Measurements from ENCODE around the gene TNS1. TPM values are rescaled to one million over a fixed set of nuclear protein-coding genes. Genes with fewer than 3 reads are reported as not detected.

Gene TNS1
- polyA plus RNA-seq, 3 donors: 0.26 to 1.6 (median 1.5) TPM

DNA sequence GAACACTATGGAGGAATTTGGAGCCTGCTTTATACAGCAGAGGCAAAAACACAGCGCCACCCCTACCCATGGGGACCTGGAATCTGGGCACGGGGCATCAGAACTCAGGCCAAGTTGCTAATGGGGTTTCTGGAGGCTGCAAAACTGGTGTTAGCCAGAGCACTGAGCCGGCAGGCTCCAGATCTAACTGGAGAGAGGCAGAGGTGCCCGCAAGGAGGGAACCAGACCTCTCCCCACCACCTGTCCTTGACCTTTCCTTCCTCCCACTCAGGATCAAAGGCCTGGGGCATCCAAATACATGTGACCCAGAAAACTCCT lies 126.6 kb downstream of the TNS1 start:
- Histone ChIP-seq H3K79me2 (ENCODE audit: insufficient read depth, low read length) (no peaks in the 10 kb centered on the region), H2AFZ (ENCODE audit: insufficient read depth, low read depth, low read length, poor library complexity, severe bottlenecking) (no peak overlapping the region), H3K4me1 (ENCODE audit: control insufficient read depth in 1 of 2, insufficient read depth in 2 of 2, low read length in 2 of 2) (no peaks in the 10 kb centered on the region), H3K9ac (ENCODE audit: insufficient read depth, low read length, poor library complexity, severe bottlenecking) (no peak overlapping the region), H3K4me3 (replicated peaks in 1 of 3; ENCODE audit: low read depth in 2 of 3, low read length in 3 of 3) (no peak overlapping the region), H3K36me3 (replicated peaks in 1 of 2; ENCODE audit: control insufficient read depth in 1 of 2, insufficient read depth in 2 of 2, low read length in 2 of 2) (peaks cover 2 to 12% of the 10 kb centered on the region in 2 donors), H3K27me3 (ENCODE audit: control insufficient read depth in 2 of 2, insufficient read depth in 2 of 2, low read length in 2 of 2) (no peaks in the 10 kb centered on the region), H3K27ac (ENCODE audit: low read depth in 1 of 2, low read length in 2 of 2) (no peak overlapping the region), H4K20me1 (ENCODE audit: insufficient read depth, low read length) (no peaks in the 10 kb centered on the region), H3K4me2 (replicated peaks; ENCODE audit: extremely low read depth, low read length, poor library complexity, severe bottlenecking) (no peak overlapping the region), H3K9me3 (replicated peaks in 1 of 2; ENCODE audit: control insufficient read depth in 1 of 2, insufficient read depth in 1 of 2, low read length in 2 of 2) (no peaks in the 10 kb centered on the region)
- no peaks in the 10 kb centered on the region for H3K9me3 Mint-ChIP-seq
- DNase-seq: no peak
- H3K27ac Mint-ChIP-seq: no peak overlapping the region
- WGBS (ENCODE audit: insufficient coverage): 100% methylated on average over 4 of the region's 4 CpGs
- no peak overlapping the region for H3K4me3 Mint-ChIP-seq
- TF ChIP-seq, protein P1, sequence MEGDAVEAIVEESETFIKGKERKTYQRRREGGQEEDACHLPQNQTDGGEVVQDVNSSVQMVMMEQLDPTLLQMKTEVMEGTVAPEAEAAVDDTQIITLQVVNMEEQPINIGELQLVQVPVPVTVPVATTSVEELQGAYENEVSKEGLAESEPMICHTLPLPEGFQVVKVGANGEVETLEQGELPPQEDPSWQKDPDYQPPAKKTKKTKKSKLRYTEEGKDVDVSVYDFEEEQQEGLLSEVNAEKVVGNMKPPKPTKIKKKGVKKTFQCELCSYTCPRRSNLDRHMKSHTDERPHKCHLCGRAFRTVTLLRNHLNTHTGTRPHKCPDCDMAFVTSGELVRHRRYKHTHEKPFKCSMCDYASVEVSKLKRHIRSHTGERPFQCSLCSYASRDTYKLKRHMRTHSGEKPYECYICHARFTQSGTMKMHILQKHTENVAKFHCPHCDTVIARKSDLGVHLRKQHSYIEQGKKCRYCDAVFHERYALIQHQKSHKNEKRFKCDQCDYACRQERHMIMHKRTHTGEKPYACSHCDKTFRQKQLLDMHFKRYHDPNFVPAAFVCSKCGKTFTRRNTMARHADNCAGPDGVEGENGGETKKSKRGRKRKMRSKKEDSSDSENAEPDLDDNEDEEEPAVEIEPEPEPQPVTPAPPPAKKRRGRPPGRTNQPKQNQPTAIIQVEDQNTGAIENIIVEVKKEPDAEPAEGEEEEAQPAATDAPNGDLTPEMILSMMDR (IDR thresholded peaks at IDR 0.05): no peak
- H3K4me1 Mint-ChIP-seq: peaks cover 4% of the 10 kb centered on the region
- intact Hi-C loops (cut with micrococcal nuclease): no loop called here
- H3K27me3 Mint-ChIP-seq (ENCODE audit: low read depth in 3 of 3): peaks cover 0 to 5% (median 0%) of the 10 kb centered on the region in 3 donors
- H3K36me3 Mint-ChIP-seq: peaks cover 18 to 19% of the 10 kb centered on the region in 2 donors

DNA sequence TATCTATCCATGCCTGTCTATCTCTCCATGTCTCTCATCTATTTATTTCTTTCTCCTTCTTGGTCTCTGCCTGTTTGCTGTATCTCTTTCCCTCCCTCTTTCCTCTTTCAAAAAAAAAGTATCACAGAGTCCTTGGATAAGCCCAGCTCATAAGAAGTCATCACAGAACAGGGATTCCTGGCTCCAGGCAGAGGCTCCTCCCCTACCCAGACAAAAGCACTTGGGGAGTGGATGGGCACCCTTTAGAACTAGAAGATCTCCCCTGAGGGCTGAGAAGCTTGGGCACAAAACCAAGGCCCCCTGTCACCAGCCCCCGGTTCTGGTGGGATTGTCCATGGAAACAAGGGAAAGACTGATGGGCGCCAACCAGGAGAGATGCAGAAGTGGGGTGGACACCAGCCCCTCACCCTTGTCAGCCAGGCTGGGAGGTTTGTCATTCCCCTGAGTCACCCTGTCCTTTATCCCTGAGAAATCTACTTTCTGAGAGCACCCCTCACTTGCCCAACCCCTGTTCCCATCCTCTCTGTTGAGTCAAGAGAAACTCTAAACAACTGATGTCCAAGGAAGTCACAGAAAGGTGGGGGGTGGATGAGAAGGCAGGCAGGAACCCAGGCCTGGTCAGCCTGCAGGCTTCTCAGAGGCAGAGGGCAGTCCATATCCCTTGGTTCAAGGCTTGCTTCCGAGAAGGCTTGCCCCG lies 127.1 kb downstream of the TNS1 start:
- Histone ChIP-seq H3K9ac (ENCODE audit: insufficient read depth, low read length, poor library complexity, severe bottlenecking) (no peak overlapping the region), H3K27me3 (ENCODE audit: control insufficient read depth in 2 of 2, insufficient read depth in 2 of 2, low read length in 2 of 2) (no peaks in the 10 kb centered on the region), H3K9me3 (replicated peaks in 1 of 2; ENCODE audit: control insufficient read depth in 1 of 2, insufficient read depth in 1 of 2, low read length in 2 of 2) (no peaks in the 10 kb centered on the region), H3K27ac (ENCODE audit: low read depth in 1 of 2, low read length in 2 of 2) (no peak overlapping the region), H4K20me1 (ENCODE audit: insufficient read depth, low read length) (no peaks in the 10 kb centered on the region), H2AFZ (ENCODE audit: insufficient read depth, low read depth, low read length, poor library complexity, severe bottlenecking) (no peak overlapping the region), H3K4me3 (replicated peaks in 1 of 3; ENCODE audit: low read depth in 2 of 3, low read length in 3 of 3) (no peak overlapping the region), H3K4me2 (replicated peaks; ENCODE audit: extremely low read depth, low read length, poor library complexity, severe bottlenecking) (no peak overlapping the region), H3K36me3 (replicated peaks in 1 of 2; ENCODE audit: control insufficient read depth in 1 of 2, insufficient read depth in 2 of 2, low read length in 2 of 2) (peaks cover 2 to 9% of the 10 kb centered on the region in 2 donors), H3K4me1 (ENCODE audit: control insufficient read depth in 1 of 2, insufficient read depth in 2 of 2, low read length in 2 of 2) (no peaks in the 10 kb centered on the region), H3K79me2 (ENCODE audit: insufficient read depth, low read length) (no peaks in the 10 kb centered on the region)
- Mint-ChIP-seq H3K27me3 (ENCODE audit: low read depth in 3 of 3) (peaks cover 0 to 5% (median 0%) of the 10 kb centered on the region in 3 donors), H3K36me3 (peaks cover 16 to 18% of the 10 kb centered on the region in 2 donors), H3K4me1 (peaks cover 3% of the 10 kb centered on the region), H3K9me3 (no peaks in the 10 kb centered on the region), H3K27ac (no peak overlapping the region), H3K4me3 (no peak overlapping the region)
- intact Hi-C loops (cut with micrococcal nuclease): no loop called here
- 90% methylated on average over 4 of the region's 4 CpGs for WGBS (ENCODE audit: insufficient coverage)
- no peak for DNase-seq
- TF ChIP-seq, protein P1 (IDR thresholded peaks at IDR 0.05): no peak

Measured in CD14-positive monocyte (primary cell).